Activated CD4-positive, alpha-beta T cell treated with anti-CD3 and anti-CD28 coated beads for 36 hours (primary cell): ENCODE measurements around the gene ZNF19. TPM values are rescaled to one million over a fixed set of nuclear protein-coding genes. Genes with fewer than 3 reads are reported as not detected.
A peak's percentile ranks its signal among the peaks of the same experiment; 100 is the strongest.

Experiments used
- ATAC-seq: fragments of 200-7000 bp; cut with Tn5 transposase; one replicate; pipeline ENCODE4 v1.10.0; 2021; ENCODE audit warnings: mild to moderate bottlenecking, moderate library complexity
- CTCF ChIA-PET: fragments of 350-600 bp; sonication (Branson Sonifier 250); formaldehyde crosslinking; loops from one replicate; lab custom pipeline; 2021; ENCODE audit warnings: antibody characterized with exemption; lab: Charles Lee
- POLR2A ChIA-PET: fragments of 350-600 bp; sonication (Branson Sonifier 250); formaldehyde crosslinking; loops from one replicate; lab custom pipeline; 2021; ENCODE audit warnings: antibody characterized with exemption, inconsistent platforms; lab: Charles Lee
- DNase-seq: peaks from one replicate; pipeline ENCODE4 v3.0.0-alpha.2; 2020
- H3K27ac Mint-ChIP-seq: one replicate; pipeline ENCODE4 v1.8.0; 2021; ENCODE audit warnings: mixed read lengths
- H3K27me3 Mint-ChIP-seq: one replicate; pipeline ENCODE4 v1.8.0; 2021; ENCODE audit warnings: mixed read lengths
- H3K36me3 Mint-ChIP-seq: one replicate; pipeline ENCODE4 v1.8.0; 2021; ENCODE audit warnings: low read depth, mixed read lengths
- H3K4me1 Mint-ChIP-seq: one replicate; pipeline ENCODE4 v1.8.0; 2021; ENCODE audit warnings: mixed read lengths
- H3K4me3 Mint-ChIP-seq: one replicate; pipeline ENCODE4 v1.8.0; 2021; ENCODE audit warnings: mild to moderate bottlenecking, moderate library complexity, mixed read lengths
- H3K9me3 Mint-ChIP-seq: one replicate; pipeline ENCODE4 v1.8.0; 2021; ENCODE audit warnings: low read depth, mixed read lengths
- intact Hi-C, 2 experiments: fragments of 100-400 bp; cut with DNase I in 1 of 2; cut with micrococcal nuclease in 1 of 2; formaldehyde crosslinking; loops; one replicate each; pipeline versions ENCODE4 v1.14.2 to v1.15.1; 2022 to 2024; cut with DNase I, micrococcal nuclease
- total RNA-seq, 2 experiments: library from RNA; stranded (reverse); gene quantifications; one replicate each; pipeline ENCODE4 v1.2.3, GENCODE V29; 2021

ZNF19 gene
- total RNA-seq, 2 experiments from 2014 or later, result 2.9 TPM

DNA sequence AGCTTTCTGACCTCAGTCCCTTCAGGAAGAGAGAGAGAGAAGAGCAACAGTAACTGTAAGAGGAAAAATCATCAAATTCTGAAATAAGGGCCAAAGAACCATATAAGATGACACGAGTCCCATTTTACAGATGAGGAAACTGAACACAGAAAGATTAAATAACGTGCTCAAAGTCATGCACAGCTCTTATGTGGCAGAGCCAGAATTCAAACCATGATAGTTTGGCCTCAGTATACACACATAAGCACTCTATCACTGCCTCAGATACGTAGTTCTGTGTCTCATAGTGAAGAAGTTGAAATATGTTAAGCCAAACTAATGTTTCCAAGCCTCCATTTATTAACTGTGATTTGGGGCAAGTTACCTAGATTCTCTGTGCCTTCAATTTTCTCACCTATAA lies 1.9 kb upstream of the ZNF19 start:
- H3K27me3 Mint-ChIP-seq, result peaks cover 5% of the 10 kb centered on the region
- H3K36me3 Mint-ChIP-seq, result no peaks in the 10 kb centered on the region
- CTCF ChIA-PET, result interaction anchor here (1.1 to 4.8 kb wide), 2 partner anchors 8 to 120 kb away, joined by 5 to 36 read pairs; no protein-coding TSS in a partner anchor

GRCh38 chr16:71490361-71490760 lies 1.2 kb upstream of the ZNF19 start:
- no peak for DNase-seq

More for the DNA sequence above, 1.9 kb upstream of the ZNF19 start:
- DNase-seq, result no peak
- intact Hi-C loops, result no loop called here
- POLR2A ChIA-PET, result no interaction called here
- no peaks in the 10 kb centered on the region for H3K4me1 Mint-ChIP-seq
- H3K4me3 Mint-ChIP-seq, result no peak overlapping the region
- H3K9me3 Mint-ChIP-seq, result no peaks in the 10 kb centered on the region
- ATAC-seq, result no peak
- no peak overlapping the region for H3K27ac Mint-ChIP-seq

GRCh38 chr16:71484006-71484893 lies 4.9 kb downstream of the ZNF19 start:
- ChIA-PET CTCF (interaction anchor here (0.6 to 1.9 kb wide), 6 partner anchors 13 to 127 kb away, joined by 3 to 9 read pairs (median 4); partner anchors contain the start of gene ZNF23), POLR2A (interaction anchor here (0.9 kb wide), 1 partner anchor 22 kb away, joined by 4 read pairs; the partner anchor contains the start of gene ZNF23)
- peak overlapping the region; percentile 75 for H3K4me3 Mint-ChIP-seq
- H3K27ac Mint-ChIP-seq, result peak overlapping the region; percentile 90
- intact Hi-C loops, result loop anchor here (1.0 to 10.0 kb wide), 10 partner anchors 22 to 747 kb away; partner anchors contain the start of genes ZNF23 (in 2 of the 2), AP1G1 (in 1 of the 2), ATXN1L (in 1 of the 2) and CMTR2 (in 1 of the 2)
- no peaks in the 10 kb centered on the region for H3K36me3 Mint-ChIP-seq
- no peaks in the 10 kb centered on the region for H3K9me3 Mint-ChIP-seq
- peaks cover 14% of the 10 kb centered on the region for H3K4me1 Mint-ChIP-seq
- H3K27me3 Mint-ChIP-seq, result peaks cover 3% of the 10 kb centered on the region
- peak; percentile 90 for ATAC-seq
- DNase-seq, result peak; percentile 91

More at GRCh38 chr16:71490361-71490760, 1.2 kb upstream of the ZNF19 start:
- Mint-ChIP-seq H3K36me3 (no peaks in the 10 kb centered on the region), H3K4me3 (no peak overlapping the region), H3K27ac (no peak overlapping the region), H3K27me3 (peaks cover 5% of the 10 kb centered on the region), H3K4me1 (no peaks in the 10 kb centered on the region), H3K9me3 (no peaks in the 10 kb centered on the region)
- ChIA-PET CTCF (interaction anchor here (0.8 to 4.8 kb wide), 3 partner anchors 9 to 121 kb away, joined by 3 to 36 read pairs (median 5); no protein-coding TSS in a partner anchor), POLR2A (no interaction called here)
- intact Hi-C loops, result no loop called here
- no peak for ATAC-seq

- ChIA-PET POLR2A (no interaction called here), CTCF (interaction anchor here (1.5 to 1.9 kb wide), 2 partner anchors 17 to 20 kb away, joined by 3 to 9 read pairs; partner anchors contain the start of gene ZNF23)
- Mint-ChIP-seq H3K27me3 (peaks cover 3% of the 10 kb centered on the region), H3K4me3 (no peak overlapping the region), H3K4me1 (peaks cover 14% of the 10 kb centered on the region), H3K27ac (no peak overlapping the region), H3K9me3 (no peaks in the 10 kb centered on the region), H3K36me3 (peaks cover 3% of the 10 kb centered on the region)
- intact Hi-C loops, result loop anchor here in 1 of 2 experiments (5.0 to 10.0 kb wide), 2 partner anchors 362 to 745 kb away; partner anchors contain the start of gene ATXN1L
- ATAC-seq (no peak), DNase-seq (no peak)
Measured at GRCh38 chr16:71482569-71482968, 6.6 kb downstream of the ZNF19 start.

DNA sequence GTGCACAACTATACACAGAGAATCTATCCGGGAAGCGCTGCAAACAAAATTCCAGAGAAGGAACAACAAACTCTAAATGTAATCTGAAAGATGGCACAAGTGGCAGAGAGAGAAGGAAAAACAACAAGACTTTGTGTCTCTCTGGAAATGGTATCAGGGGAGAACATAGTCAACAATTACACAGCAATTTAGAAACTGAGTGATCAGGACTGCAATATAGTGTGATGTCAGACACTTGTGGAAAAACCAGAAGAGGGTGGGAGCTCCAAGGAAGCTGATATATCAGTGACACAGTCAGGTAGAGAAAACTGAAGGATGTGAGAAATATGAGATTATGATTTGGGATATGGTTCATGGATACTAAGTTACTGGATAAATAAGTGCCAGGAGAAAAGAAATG lies 8.2 kb downstream of the ZNF19 start:
- POLR2A ChIA-PET, result no interaction called here
- H3K27ac Mint-ChIP-seq, result peak overlapping the region; percentile 47
- no peak overlapping the region for H3K4me3 Mint-ChIP-seq
- H3K27me3 Mint-ChIP-seq, result no peaks in the 10 kb centered on the region
- H3K4me1 Mint-ChIP-seq, result peaks cover 14% of the 10 kb centered on the region
- ATAC-seq (no peak), DNase-seq (no peak)
- no peaks in the 10 kb centered on the region for H3K9me3 Mint-ChIP-seq
- intact Hi-C loops, result loop anchor here in 1 of 2 experiments (5.0 to 10.0 kb wide), 2 partner anchors 364 to 744 kb away; partner anchors contain the start of gene ATXN1L
- CTCF ChIA-PET, result interaction anchor here (1.5 kb wide), 1 partner anchor 19 kb away, joined by 3 read pairs; no protein-coding TSS in a partner anchor
- H3K36me3 Mint-ChIP-seq, result peaks cover 10% of the 10 kb centered on the region

DNA sequence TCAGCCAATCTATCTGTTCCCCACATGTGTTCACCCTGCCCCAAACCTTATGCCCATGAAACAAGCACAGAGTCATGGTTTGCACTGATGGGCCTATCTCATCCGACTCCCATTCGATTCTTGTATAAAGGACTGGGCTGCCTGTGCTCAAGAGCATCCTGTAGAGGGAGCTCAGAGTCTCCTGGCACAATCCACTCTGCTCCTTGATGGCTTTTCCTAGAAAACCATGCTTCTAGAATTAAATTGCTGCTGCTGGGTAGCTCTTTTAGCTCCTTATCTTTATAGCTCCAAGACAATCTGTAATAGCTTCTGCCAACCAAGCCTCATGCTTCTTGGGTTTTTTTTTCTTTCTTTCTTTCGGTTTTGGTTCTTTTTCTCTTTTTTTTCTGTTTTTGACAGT lies 9.7 kb downstream of the ZNF19 start:
- Mint-ChIP-seq H3K4me3 (no peak overlapping the region), H3K27me3 (no peaks in the 10 kb centered on the region), H3K36me3 (peaks cover 13% of the 10 kb centered on the region), H3K27ac (no peak overlapping the region), H3K4me1 (peaks cover 8% of the 10 kb centered on the region), H3K9me3 (no peaks in the 10 kb centered on the region)
- DNase-seq (no peak), ATAC-seq (no peak)
- CTCF ChIA-PET, result interaction anchor here (0.9 to 1.0 kb wide), 2 partner anchors 15 to 132 kb away, joined by 3 to 5 read pairs; no protein-coding TSS in a partner anchor
- intact Hi-C loops, result no loop called here
- POLR2A ChIA-PET, result interaction anchor here (0.7 kb wide), 1 partner anchor 14 kb away, joined by 5 read pairs; no protein-coding TSS in a partner anchor

- Mint-ChIP-seq H3K27me3 (no peaks in the 10 kb centered on the region), H3K4me3 (no peak overlapping the region), H3K4me1 (no peaks in the 10 kb centered on the region), H3K27ac (no peak overlapping the region), H3K9me3 (no peaks in the 10 kb centered on the region), H3K36me3 (peaks cover 13% of the 10 kb centered on the region)
- ChIA-PET CTCF (no interaction called here), POLR2A (no interaction called here)
- intact Hi-C loops, result no loop called here
- ATAC-seq, result no peak
- no peak for DNase-seq
Measured at GRCh38 chr16:71476457-71477124, 12.5 kb downstream of the ZNF19 start.

DNA sequence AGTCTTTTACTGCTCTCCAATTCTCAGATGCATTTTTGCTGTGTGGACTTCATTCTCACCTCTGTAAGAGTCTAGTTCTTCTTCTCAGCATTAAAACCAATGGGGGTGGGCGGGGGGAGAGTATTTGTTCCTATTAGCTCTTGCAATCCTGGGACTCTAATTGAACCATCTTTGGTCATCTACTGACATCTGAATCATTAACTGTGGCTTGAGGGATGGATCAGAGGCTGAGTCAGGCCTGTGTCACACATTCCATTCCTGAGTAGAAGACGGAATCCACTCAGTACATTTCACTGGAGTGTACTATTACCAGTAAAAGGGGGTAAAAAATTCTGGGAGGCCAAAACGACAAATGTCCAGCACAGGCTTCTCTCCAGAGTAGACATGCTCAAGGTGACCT lies 14.3 kb downstream of the ZNF19 start:
- DNase-seq, result no peak
- no peak overlapping the region for H3K4me3 Mint-ChIP-seq
- H3K36me3 Mint-ChIP-seq, result peaks cover 13% of the 10 kb centered on the region
- no peaks in the 10 kb centered on the region for H3K9me3 Mint-ChIP-seq
- intact Hi-C loops, result no loop called here
- H3K4me1 Mint-ChIP-seq, result no peaks in the 10 kb centered on the region
- H3K27ac Mint-ChIP-seq, result no peak overlapping the region
- ATAC-seq, result no peak
- H3K27me3 Mint-ChIP-seq, result no peaks in the 10 kb centered on the region
- CTCF ChIA-PET, result interaction anchor here (0.8 kb wide), 1 partner anchor 37 kb away, joined by 3 read pairs; no protein-coding TSS in a partner anchor
- POLR2A ChIA-PET, result no interaction called here

GRCh38 chr16:71473891-71474290 lies 15.2 kb downstream of the ZNF19 start:
- CTCF ChIA-PET, result no interaction called here
- no peaks in the 10 kb centered on the region for H3K4me1 Mint-ChIP-seq
- peaks cover 13% of the 10 kb centered on the region for H3K36me3 Mint-ChIP-seq
- H3K9me3 Mint-ChIP-seq, result no peaks in the 10 kb centered on the region
- DNase-seq (no peak), ATAC-seq (no peak)
- intact Hi-C loops, result no loop called here
- POLR2A ChIA-PET, result no interaction called here
- no peaks in the 10 kb centered on the region for H3K27me3 Mint-ChIP-seq
- no peak overlapping the region for H3K4me3 Mint-ChIP-seq
- no peak overlapping the region for H3K27ac Mint-ChIP-seq

DNA sequence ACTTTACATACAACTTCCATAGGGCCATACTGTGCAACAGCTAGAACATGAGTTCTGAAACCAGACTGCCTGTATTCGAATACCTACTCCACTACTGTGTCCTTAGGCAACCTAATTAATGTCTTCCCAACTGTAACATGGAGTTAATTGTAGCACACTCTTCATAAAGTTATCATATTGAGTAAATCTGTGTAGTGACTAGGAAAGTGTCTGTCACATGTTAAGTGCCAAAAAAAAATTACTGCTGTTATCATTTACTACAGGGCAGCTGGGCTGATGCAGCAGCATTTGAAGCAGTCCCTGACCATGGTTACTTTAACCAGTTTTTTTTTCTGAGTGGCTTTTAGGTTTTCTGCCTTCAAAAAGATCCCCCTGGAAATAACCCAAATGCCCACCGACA lies 16.2 kb downstream of the ZNF19 start:
- ChIA-PET CTCF (no interaction called here), POLR2A (no interaction called here)
- DNase-seq (no peak), ATAC-seq (no peak)
- no peak overlapping the region for H3K27ac Mint-ChIP-seq
- H3K36me3 Mint-ChIP-seq, result peaks cover 13% of the 10 kb centered on the region
- no peak overlapping the region for H3K4me3 Mint-ChIP-seq
- H3K27me3 Mint-ChIP-seq, result no peaks in the 10 kb centered on the region
- no peaks in the 10 kb centered on the region for H3K4me1 Mint-ChIP-seq
- no peaks in the 10 kb centered on the region for H3K9me3 Mint-ChIP-seq
- intact Hi-C loops, result no loop called here

DNA sequence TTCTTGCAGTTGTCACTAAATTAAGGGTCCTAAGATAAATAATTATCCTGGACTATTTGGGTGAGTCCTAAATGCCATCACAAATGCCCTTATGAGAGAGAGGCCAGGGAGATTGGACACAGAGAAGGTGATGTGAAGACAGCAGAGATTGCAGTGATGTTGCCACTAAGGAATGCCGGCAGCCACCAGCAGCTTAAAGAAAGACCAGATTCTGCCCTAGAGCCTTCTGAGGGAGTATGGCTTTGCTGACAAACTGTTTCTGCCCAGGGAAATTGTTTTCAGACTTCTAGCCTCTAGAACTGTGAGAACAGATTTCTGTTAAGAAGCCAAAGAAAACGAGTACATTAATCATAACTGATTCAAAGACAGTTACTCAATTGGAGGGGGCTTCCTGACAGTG lies 17.1 kb downstream of the ZNF19 start:
- ChIA-PET POLR2A (no interaction called here), CTCF (interaction anchor here (0.6 to 0.9 kb wide), 2 partner anchors 28 to 63 kb away, joined by 3 read pairs; no protein-coding TSS in a partner anchor)
- no peak overlapping the region for H3K27ac Mint-ChIP-seq
- H3K27me3 Mint-ChIP-seq, result no peaks in the 10 kb centered on the region
- no peak for DNase-seq
- H3K4me3 Mint-ChIP-seq, result no peak overlapping the region
- no peaks in the 10 kb centered on the region for H3K4me1 Mint-ChIP-seq
- intact Hi-C loops, result no loop called here
- no peak for ATAC-seq
- no peaks in the 10 kb centered on the region for H3K9me3 Mint-ChIP-seq
- H3K36me3 Mint-ChIP-seq, result peaks cover 7% of the 10 kb centered on the region
